Keratinocyte (primary cell): ENCODE data around the gene RAB11FIP4.

Experiments used
- CTCF ChIP-seq, 3 experiments: IDR thresholded peaks in 1 of 3; conservative IDR thresholded peaks in 1 of 3; optimal IDR thresholded peaks in 1 of 3; 2 replicates in 2 of 3; 3 replicates in 1 of 3; pipeline versions ENCODE3 to v1.5.1; 2011; ENCODE audit warnings: low read length in 3 of 3, mild to moderate bottlenecking in 3 of 3, moderate library complexity in 2 of 3, control low read depth in 1 of 3, inconsistent platforms in 1 of 3; ENCODE audit not compliant: insufficient read depth in 2 of 3; ENCODE audit errors: extremely low read depth in 1 of 3
- EZH2 ChIP-seq: IDR thresholded peaks from one replicate; pipeline ENCODE4 v1.6.1; 2012; ENCODE audit warnings: inconsistent platforms, mild to moderate bottlenecking, low read length, moderate library complexity

- no peak for TF ChIP-seq CTCF (optimal IDR thresholded peaks at IDR 0.05 in 1 of 3, IDR thresholded peaks at IDR 0.05 in 1 of 3, conservative IDR thresholded peaks at IDR 0.05 in 1 of 3; ENCODE audit: extremely low read depth in 1 of 3, insufficient read depth in 2 of 3, low read length in 3 of 3)
- TF ChIP-seq EZH2 = no peak
These were observed 183.6 kb downstream of the RAB11FIP4 start for GRCh38 chr17:31575043-31575442.
